Chondrocyte (in vitro differentiated cells): ENCODE data around the gene ILRUN. TPM values are rescaled to one million over a fixed set of nuclear protein-coding genes. Genes with fewer than 3 reads are reported as not detected.
A peak's percentile ranks its signal among the peaks of the same experiment; 100 is the strongest.
"Not testable (repeated sequence)": the region's sequence is repeated elsewhere in the genome, so short reads cannot be mapped to it uniquely, and the experiment has no call there.

Source experiments
- DNase-seq: peaks from one replicate; pipeline ENCODE4 v3.0.0; 2021; ENCODE audit warnings: mixed read lengths, low spot score
- H3K27ac Mint-ChIP-seq: one replicate; pipeline ENCODE4 v1.8.0; 2021; ENCODE audit warnings: mild to moderate bottlenecking, moderate library complexity, mixed read lengths; ENCODE audit not compliant: unreplicated experiment
- H3K27me3 Mint-ChIP-seq: 2 replicates; pipeline ENCODE4 v1.8.0; 2021; ENCODE audit warnings: low read depth, mixed read lengths
- H3K36me3 Mint-ChIP-seq: 2 replicates; pipeline ENCODE4 v1.8.0; 2021; ENCODE audit warnings: low read depth, mixed read lengths
- H3K4me1 Mint-ChIP-seq: 2 replicates; pipeline ENCODE4 v1.8.0; 2021; ENCODE audit warnings: low read depth, mild to moderate bottlenecking, mixed read lengths
- H3K4me3 Mint-ChIP-seq: one replicate; pipeline ENCODE4 v1.8.0; 2021; ENCODE audit warnings: mild to moderate bottlenecking, moderate library complexity, mixed read lengths; ENCODE audit not compliant: unreplicated experiment
- H3K9me3 Mint-ChIP-seq: 2 replicates; pipeline ENCODE4 v1.8.0; 2021; ENCODE audit warnings: low read depth, mixed read lengths
- CTCF ChIP-seq: fragments of 200-600 bp; sonication (generic); IDR thresholded peaks from 2 replicates; pipeline ENCODE4 v1.5.0; 2021; ENCODE audit warnings: antibody characterized with exemption, mild to moderate bottlenecking, moderate library complexity
- total RNA-seq: library from RNA; stranded (reverse); gene quantifications from 3 replicates; pipeline ENCODE4 v1.2.1, GENCODE V29; 2021

Gene ILRUN
- total RNA-seq, 1 donor from 2014 or later: 45.9 TPM

DNA sequence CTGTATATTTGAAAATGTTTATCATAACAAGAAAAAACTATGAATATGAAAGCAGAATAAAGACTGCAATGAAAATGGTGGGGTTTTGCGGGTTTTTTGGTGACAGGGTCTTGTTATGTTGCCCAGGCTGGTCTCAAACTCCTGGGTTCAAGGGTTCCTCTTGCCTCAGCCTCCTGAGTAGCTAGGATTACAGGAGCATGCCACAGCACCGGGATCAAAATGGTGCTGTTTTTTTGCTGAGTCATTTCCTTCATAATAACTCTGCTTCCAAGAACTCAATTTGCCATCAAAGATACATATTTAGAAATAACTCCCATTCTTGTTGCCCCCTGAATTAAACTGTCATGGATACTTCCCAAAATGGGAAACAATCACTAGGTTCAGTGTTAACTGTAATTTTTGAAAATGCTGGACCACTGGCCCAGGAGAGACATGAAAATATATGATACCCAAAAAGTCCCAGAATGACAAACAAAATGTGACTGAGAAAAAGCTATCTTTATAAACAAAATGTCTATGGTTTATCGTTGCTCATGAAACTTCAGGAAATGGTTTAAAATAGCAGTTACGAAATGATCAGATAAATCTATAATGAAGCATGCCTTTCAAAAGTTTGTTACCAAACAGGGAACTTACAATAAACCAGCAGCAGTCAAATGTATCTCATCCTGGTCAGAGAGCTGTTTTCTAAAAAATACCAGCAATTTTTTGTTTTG lies 32.2 kb downstream of the ILRUN start:
- Mint-ChIP-seq H3K4me3 (no peak overlapping the region), H3K27me3 (no peaks in the 10 kb centered on the region), H3K4me1 (peaks cover 50% of the 10 kb centered on the region), H3K36me3 (no peaks in the 10 kb centered on the region), H3K27ac (peak overlapping the region; percentile 86), H3K9me3 (no peaks in the 10 kb centered on the region)
- TF ChIP-seq CTCF: no peak
- DNase-seq: no peak

DNA sequence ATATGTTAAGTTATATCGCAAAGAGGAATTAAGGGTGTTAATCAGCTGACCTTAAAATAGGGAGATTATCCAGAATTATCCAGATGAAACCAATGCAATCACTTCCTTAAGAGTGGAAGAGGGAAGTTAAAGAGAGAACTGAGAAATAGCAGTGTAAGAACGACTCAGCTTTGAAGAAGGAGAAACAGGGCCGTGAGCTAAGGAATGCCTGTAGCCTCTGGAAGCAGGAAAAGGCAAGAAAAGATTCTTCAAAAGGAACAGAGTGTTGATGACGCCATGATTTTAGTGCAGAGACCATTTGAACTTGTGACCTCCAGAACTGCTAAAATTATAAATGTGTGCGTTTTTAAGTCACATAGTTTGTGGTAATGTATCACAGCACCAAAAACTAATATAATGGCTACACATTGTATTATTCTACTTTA lies 32.7 kb downstream of the ILRUN start:
- Mint-ChIP-seq H3K9me3 (no peaks in the 10 kb centered on the region), H3K27ac (peak overlapping the region; percentile 86), H3K4me1 (peaks cover 50% of the 10 kb centered on the region), H3K4me3 (no peak overlapping the region), H3K36me3 (no peaks in the 10 kb centered on the region), H3K27me3 (no peaks in the 10 kb centered on the region)
- DNase-seq: no peak
- TF ChIP-seq CTCF: no peak

DNA sequence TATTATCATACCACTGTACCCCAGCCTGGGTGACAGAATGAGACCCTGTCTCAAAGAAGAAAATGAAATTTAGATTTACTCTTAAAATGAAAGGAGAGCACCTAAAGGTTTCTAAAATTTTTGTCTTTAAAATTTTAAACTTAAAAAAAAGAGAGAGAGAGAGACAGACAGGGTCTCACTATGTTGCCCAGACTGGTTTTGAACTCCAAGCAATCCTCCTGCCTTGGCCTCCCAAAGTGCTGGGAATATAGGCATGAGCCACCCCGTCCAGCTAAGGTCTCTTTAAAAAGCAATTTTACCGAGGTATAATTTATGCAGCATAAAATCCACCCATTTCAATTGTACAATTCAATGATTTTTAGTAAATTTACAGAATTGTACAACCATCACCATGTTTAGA lies 33.2 kb downstream of the ILRUN start:
- DNase-seq: no peak
- Mint-ChIP-seq H3K9me3 (no peaks in the 10 kb centered on the region), H3K4me3 (no peak overlapping the region), H3K36me3 (no peaks in the 10 kb centered on the region), H3K4me1 (peaks cover 50% of the 10 kb centered on the region), H3K27ac (peak overlapping the region; percentile 86), H3K27me3 (no peaks in the 10 kb centered on the region)
- TF ChIP-seq CTCF: no peak

DNA sequence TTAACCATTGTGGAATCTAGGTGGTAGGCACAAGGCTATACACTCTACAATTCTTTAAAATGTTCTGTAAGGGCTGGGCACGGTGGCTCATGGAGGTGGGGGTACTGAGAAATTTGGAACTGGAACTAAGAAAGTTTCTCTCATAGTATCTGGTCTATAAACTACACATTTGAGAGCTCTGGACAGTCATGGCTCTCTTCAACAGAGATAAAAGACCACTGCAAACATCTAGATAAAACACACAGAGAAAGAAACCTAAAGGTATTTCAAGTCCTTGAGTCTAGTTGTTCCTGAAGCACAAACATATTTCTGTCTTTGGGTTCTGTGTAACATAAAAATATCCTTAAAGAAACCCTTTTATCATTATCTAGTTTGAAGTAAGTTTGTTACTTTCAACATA lies 35.2 kb downstream of the ILRUN start:
- no peak overlapping the region for H3K4me3 Mint-ChIP-seq
- DNase-seq: no peak
- H3K36me3 Mint-ChIP-seq: no peaks in the 10 kb centered on the region
- no peak for TF ChIP-seq CTCF
- H3K27ac Mint-ChIP-seq: peak overlapping the region; percentile 14
- peaks cover 55% of the 10 kb centered on the region for H3K4me1 Mint-ChIP-seq
- no peaks in the 10 kb centered on the region for H3K27me3 Mint-ChIP-seq
- H3K9me3 Mint-ChIP-seq: no peaks in the 10 kb centered on the region

GRCh38 chr6:34658605-34659265 lies 37.8 kb downstream of the ILRUN start:
- Mint-ChIP-seq H3K4me3 (no peak overlapping the region), H3K27me3 (no peaks in the 10 kb centered on the region), H3K4me1 (peaks cover 44% of the 10 kb centered on the region), H3K9me3 (no peaks in the 10 kb centered on the region), H3K36me3 (peaks cover 4% of the 10 kb centered on the region), H3K27ac (peak overlapping the region; percentile 61)
- no peak for DNase-seq
- TF ChIP-seq CTCF: no peak

GRCh38 chr6:34657979-34658480 lies 38.5 kb downstream of the ILRUN start:
- H3K4me1 Mint-ChIP-seq: peaks cover 40% of the 10 kb centered on the region
- H3K4me3 Mint-ChIP-seq: peak overlapping the region; percentile 78
- not testable (repeated sequence) for H3K9me3 Mint-ChIP-seq

More at GRCh38 chr6:34657979-34658480, 38.5 kb downstream of the ILRUN start:
- not testable (repeated sequence) for DNase-seq, H3K36me3 Mint-ChIP-seq, H3K27me3 Mint-ChIP-seq
- H3K27ac Mint-ChIP-seq: peak overlapping the region; percentile 98
